ENCODE data around the gene PPIH.

GRCh38 chr1:42690477-42691156 lies 32.4 kb downstream of the PPIH start:
- TF ChIP-seq CBX5 (IDR thresholded peaks at IDR 0.05; ENCODE audit: low read depth) (no peak), BCL11A (IDR thresholded peaks at IDR 0.05; ENCODE audit: low read depth, low read length) (no peak), RAD21 (IDR thresholded peaks at IDR 0.05; ENCODE audit: insufficient read depth, low read depth, low read length) (peak; percentile 39), CTCF (IDR thresholded peaks at IDR 0.05 in 2 of 3, conservative IDR thresholded peaks at IDR 0.05 in 1 of 3; ENCODE audit: control insufficient read depth in 2 of 3, extremely low read depth in 1 of 3, insufficient read depth in 1 of 3, low read depth in 3 of 3, low read length in 3 of 3) (peak; percentile 22 to 36 (median 26); a peak in 4 of 6 replicates), NFIC (IDR thresholded peaks at IDR 0.05; ENCODE audit: low read depth, low read length) (no peak), YY1 (IDR thresholded peaks at IDR 0.05; ENCODE audit: low read depth, low read length) (no peak), RCOR1 (conservative IDR thresholded peaks at IDR 0.05; ENCODE audit: low read depth, low read length) (no peak), NFYA (IDR thresholded peaks at IDR 0.05; ENCODE audit: borderline replicate concordance, low read depth, low read length) (no peak), MEF2A (IDR thresholded peaks at IDR 0.05; ENCODE audit: insufficient read depth, low read depth, low read length) (no peak)
